ENCODE data around the gene PRSS48.

GRCh38 chr4:151325949-151326246, 48.9 kb downstream of the PRSS48 start:
- TF ChIP-seq EZH2 (IDR thresholded peaks at IDR 0.05; ENCODE audit: borderline replicate concordance, control insufficient read depth, low read depth, low read length), result no peak
- no peak for TF ChIP-seq YY1 (IDR thresholded peaks at IDR 0.05; ENCODE audit: low read depth, low read length)
- TF ChIP-seq POLR2A (IDR thresholded peaks at IDR 0.05; ENCODE audit: low read depth, low read length), result no peak
- TF ChIP-seq CREB1 (IDR thresholded peaks at IDR 0.05; ENCODE audit: low read depth), result no peak
- TF ChIP-seq ATF3 (IDR thresholded peaks at IDR 0.05; ENCODE audit: borderline replicate concordance, extremely low read depth, low read depth, low read length), result no peak
- no peak for TF ChIP-seq USF1 (IDR thresholded peaks at IDR 0.05; ENCODE audit: borderline replicate concordance, extremely low read length, insufficient read depth, low read depth, low read length)
- no peak for TF ChIP-seq TAF1 (IDR thresholded peaks at IDR 0.05; ENCODE audit: borderline replicate concordance, low read depth, low read length)
- TF ChIP-seq CTCF (IDR thresholded peaks at IDR 0.05 in 2 of 3, conservative IDR thresholded peaks at IDR 0.05 in 1 of 3; ENCODE audit: control insufficient read depth in 2 of 3, extremely low read depth in 1 of 3, insufficient read depth in 1 of 3, low read depth in 3 of 3, low read length in 3 of 3), result no peak

Measured in GM12878 (cell line).